ENCODE results near the gene CAVIN2. TPM values are rescaled to one million over a fixed set of nuclear protein-coding genes. Genes with fewer than 3 reads are reported as not detected.

Gene CAVIN2
- total RNA-seq, 6 donors from 2014 or later, result 44.0 to 268 (median 173) TPM

DNA sequence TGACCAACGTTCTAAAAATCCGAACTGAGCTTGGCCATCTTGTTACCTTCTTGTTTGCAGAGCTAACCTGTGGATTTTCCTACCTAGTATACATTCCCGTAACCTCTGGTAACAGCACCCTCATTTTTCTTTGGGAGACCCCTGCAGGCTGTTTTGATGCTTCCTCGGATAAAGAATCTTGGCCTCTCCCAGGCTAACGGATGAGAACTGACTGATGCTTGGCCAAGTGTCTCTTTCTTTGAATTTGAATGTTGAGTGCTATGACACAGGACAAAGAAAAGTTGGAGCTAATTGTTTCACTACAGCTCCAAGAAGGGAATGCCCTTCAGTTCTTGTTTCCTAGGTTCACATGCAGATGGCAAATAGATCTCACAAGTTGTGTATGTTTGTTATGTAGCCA, 19.3 kb upstream of the CAVIN2 start:
- Histone ChIP-seq H3K36me3 (no peaks in the 10 kb centered on the region), H3K4me3 (no peak overlapping the region), H3K27me3 (no peaks in the 10 kb centered on the region), H3K27ac (peak overlapping the region; percentile 50 to 78 (median 66)), H3K4me1 (peaks cover 31 to 44% (median 36%) of the 10 kb centered on the region in 4 donors), H3K9me3 (no peaks in the 10 kb centered on the region)
- ATAC-seq (ENCODE audit: low FRiP score in 2 of 2) (no peak), DNase-seq (no peak)
- TF ChIP-seq POLR2A (IDR thresholded peaks at IDR 0.05) (no peak), EP300 (IDR thresholded peaks at IDR 0.05) (no peak), POLR2AphosphoS5 (IDR thresholded peaks at IDR 0.05) (no peak)
- TF ChIP-seq, protein P1, sequence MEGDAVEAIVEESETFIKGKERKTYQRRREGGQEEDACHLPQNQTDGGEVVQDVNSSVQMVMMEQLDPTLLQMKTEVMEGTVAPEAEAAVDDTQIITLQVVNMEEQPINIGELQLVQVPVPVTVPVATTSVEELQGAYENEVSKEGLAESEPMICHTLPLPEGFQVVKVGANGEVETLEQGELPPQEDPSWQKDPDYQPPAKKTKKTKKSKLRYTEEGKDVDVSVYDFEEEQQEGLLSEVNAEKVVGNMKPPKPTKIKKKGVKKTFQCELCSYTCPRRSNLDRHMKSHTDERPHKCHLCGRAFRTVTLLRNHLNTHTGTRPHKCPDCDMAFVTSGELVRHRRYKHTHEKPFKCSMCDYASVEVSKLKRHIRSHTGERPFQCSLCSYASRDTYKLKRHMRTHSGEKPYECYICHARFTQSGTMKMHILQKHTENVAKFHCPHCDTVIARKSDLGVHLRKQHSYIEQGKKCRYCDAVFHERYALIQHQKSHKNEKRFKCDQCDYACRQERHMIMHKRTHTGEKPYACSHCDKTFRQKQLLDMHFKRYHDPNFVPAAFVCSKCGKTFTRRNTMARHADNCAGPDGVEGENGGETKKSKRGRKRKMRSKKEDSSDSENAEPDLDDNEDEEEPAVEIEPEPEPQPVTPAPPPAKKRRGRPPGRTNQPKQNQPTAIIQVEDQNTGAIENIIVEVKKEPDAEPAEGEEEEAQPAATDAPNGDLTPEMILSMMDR (IDR thresholded peaks at IDR 0.05), result no peak
- 73 to 79% methylated on average over 5 of the region's 5 CpGs for WGBS, 2 donors

DNA sequence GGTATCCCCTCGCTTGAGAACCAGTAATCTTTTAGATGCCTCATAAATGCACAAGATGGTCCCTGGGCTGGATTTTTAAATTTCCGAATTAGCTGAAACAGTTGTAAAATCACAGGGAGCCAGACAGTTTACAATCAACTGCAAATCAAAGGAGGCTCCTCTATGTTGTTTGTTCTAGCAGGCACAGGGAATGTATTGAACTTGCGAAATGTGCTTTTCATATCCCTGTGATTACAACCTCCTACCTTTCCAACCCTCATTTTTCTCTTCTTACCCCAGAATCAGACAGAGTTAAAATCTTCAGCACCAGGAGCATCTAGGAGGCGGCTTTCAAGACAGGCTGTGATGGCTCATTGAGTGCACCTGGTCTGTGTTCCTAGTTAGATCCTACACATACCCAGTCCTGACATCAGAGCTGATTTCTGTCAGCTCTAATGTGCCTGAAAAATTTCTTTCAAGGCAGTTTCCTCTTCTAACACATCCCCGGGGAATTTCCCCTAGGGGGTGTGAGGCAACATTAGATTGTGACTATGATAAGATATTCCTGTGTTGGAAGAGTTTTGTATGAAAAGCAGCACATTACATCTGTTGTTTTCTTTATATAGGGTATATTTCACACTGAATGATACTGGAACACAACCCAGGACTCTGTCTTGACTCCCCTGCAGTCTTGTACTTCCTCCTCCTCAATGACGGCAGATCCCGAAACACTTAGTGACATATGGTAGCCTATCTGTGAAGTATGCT, 17.9 kb upstream of the CAVIN2 start:
- ATAC-seq (ENCODE audit: low FRiP score in 2 of 2) (no peak), DNase-seq (no peak)
- Histone ChIP-seq H3K4me1 (peaks cover 31 to 41% (median 33%) of the 10 kb centered on the region in 4 donors), H3K36me3 (no peaks in the 10 kb centered on the region), H3K9me3 (no peaks in the 10 kb centered on the region), H3K4me3 (no peak overlapping the region), H3K27me3 (no peaks in the 10 kb centered on the region), H3K27ac (peak overlapping the region in 1 of 4 donors; percentile 1)
- TF ChIP-seq, protein P1 (IDR thresholded peaks at IDR 0.05), result no peak
- TF ChIP-seq POLR2AphosphoS5 (IDR thresholded peaks at IDR 0.05), result no peak
- TF ChIP-seq EP300 (IDR thresholded peaks at IDR 0.05), result no peak
- no peak for TF ChIP-seq POLR2A (IDR thresholded peaks at IDR 0.05)
- WGBS, 2 donors, result 70 to 72% methylated on average over 7 of the region's 7 CpGs

DNA sequence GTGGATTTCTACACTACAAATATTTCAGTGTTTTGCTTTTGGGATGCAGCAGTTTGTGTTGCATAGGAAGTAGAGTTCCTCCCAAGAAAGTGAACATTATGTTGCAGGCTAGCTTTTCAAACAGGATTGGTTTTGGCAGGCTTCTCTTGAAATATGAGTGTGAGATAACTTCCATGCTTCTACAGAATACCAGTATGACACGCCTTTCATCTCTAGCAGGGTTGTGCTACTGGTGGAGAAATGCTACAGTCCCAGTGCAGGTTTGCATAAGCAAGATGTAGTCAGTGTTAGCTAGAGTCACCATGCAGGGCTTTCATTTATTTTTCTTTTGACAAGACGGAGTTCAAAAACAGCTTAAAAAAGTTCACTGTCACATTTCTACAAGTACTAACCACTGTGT, 17.1 kb upstream of the CAVIN2 start:
- H3K27ac ChIP-seq, result no peak overlapping the region
- H3K9me3 ChIP-seq, result no peaks in the 10 kb centered on the region
- no peak for ATAC-seq (ENCODE audit: low FRiP score in 2 of 2)
- DNase-seq, result no peak
- no peaks in the 10 kb centered on the region for H3K36me3 ChIP-seq
- TF ChIP-seq POLR2A (IDR thresholded peaks at IDR 0.05) (no peak), EP300 (IDR thresholded peaks at IDR 0.05) (no peak), POLR2AphosphoS5 (IDR thresholded peaks at IDR 0.05) (no peak)
- TF ChIP-seq, protein P1 (IDR thresholded peaks at IDR 0.05), result no peak
- WGBS, 2 donors, result 70 to 81% methylated on average over 2 of the region's 2 CpGs
- H3K4me1 ChIP-seq, result peaks cover 31 to 41% (median 33%) of the 10 kb centered on the region in 4 donors
- no peak overlapping the region for H3K4me3 ChIP-seq
- H3K27me3 ChIP-seq, result no peaks in the 10 kb centered on the region

DNA sequence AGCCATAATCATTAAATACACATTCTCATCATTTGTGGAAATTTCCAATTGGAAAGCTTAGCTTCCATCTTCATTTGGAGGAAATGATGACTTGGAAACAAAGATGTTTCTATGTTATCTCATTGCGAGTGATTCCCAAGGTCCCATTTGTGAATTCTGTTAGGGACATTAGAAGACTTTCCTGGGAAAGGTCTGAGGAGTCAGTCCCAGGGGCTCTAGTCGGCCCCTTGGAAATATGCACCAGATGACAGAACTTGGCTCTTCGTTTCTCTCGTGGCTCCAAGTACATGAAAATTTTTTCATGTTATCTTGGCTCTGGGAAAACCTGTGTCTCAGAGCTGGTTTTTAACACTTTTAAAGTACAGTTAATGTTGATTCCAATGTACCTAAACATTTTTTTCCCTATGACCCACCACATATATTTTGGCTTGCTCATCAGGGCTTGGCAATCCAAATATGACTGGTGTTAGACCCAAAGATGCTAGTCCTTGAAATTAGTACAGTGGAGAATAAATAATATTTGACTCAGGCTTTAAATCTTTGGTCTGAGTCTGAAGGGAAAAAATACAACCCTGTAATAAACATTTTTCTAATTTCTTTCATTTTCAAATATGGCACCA, 15.4 kb upstream of the CAVIN2 start:
- no peak overlapping the region for H3K4me3 ChIP-seq
- no peaks in the 10 kb centered on the region for H3K9me3 ChIP-seq
- ATAC-seq (ENCODE audit: low FRiP score in 2 of 2) (no peak), DNase-seq (no peak)
- no peaks in the 10 kb centered on the region for H3K27me3 ChIP-seq
- no peaks in the 10 kb centered on the region for H3K36me3 ChIP-seq
- peaks cover 25 to 34% (median 28%) of the 10 kb centered on the region in 4 donors for H3K4me1 ChIP-seq
- H3K27ac ChIP-seq, result no peak overlapping the region
- 70 to 82% methylated on average over 4 of the region's 4 CpGs for WGBS, 2 donors
- TF ChIP-seq EP300 (IDR thresholded peaks at IDR 0.05) (no peak), POLR2A (IDR thresholded peaks at IDR 0.05) (no peak), POLR2AphosphoS5 (IDR thresholded peaks at IDR 0.05) (no peak)
- TF ChIP-seq, protein P1 (IDR thresholded peaks at IDR 0.05), result no peak

Data from upper lobe of left lung (tissue), 6 donors.